Smooth muscle cell (in vitro differentiated cells): ENCODE measurements around the gene TNIP2. TPM values are rescaled to one million over a fixed set of nuclear protein-coding genes. Genes with fewer than 3 reads are reported as not detected.

Source experiments
- DNase-seq: peaks from one replicate; lab custom pipeline; 2025; ENCODE audit not compliant: unreplicated experiment; lab: John Stamatoyannopoulos, UW
- H2AFZ ChIP-seq: fragments of 200-600 bp; sonication (generic); 2 replicates; pipeline ENCODE4 v1.6.0; 2016; ENCODE audit warnings: antibody characterized with exemption, low read depth, mild to moderate bottlenecking
- H3F3A ChIP-seq: fragments of 200-600 bp; sonication (generic); 2 replicates; pipeline ENCODE4 v1.6.0; 2017; ENCODE audit warnings: antibody characterized with exemption, low read depth
- H3K27ac ChIP-seq: fragments of 200-600 bp; sonication (generic); 2 replicates; pipeline ENCODE4 v1.5.1; 2016; ENCODE audit warnings: low read depth, mild to moderate bottlenecking
- H3K27me3 ChIP-seq: fragments of 200-600 bp; sonication (generic); 2 replicates; pipeline ENCODE4 v1.6.1; 2016; ENCODE audit warnings: low read depth, mild to moderate bottlenecking
- H3K36me3 ChIP-seq: fragments of 200-600 bp; sonication (generic); 2 replicates; pipeline ENCODE4 v1.5.1; 2016; ENCODE audit warnings: low read depth
- H3K4me1 ChIP-seq: fragments of 200-600 bp; sonication (generic); 2 replicates; pipeline ENCODE4 v1.5.1; 2016; ENCODE audit warnings: low read depth
- H3K4me2 ChIP-seq: fragments of 200-600 bp; sonication (generic); 2 replicates; pipeline ENCODE4 v1.6.0; 2016; ENCODE audit warnings: mild to moderate bottlenecking
- H3K4me3 ChIP-seq: fragments of 200-600 bp; sonication (generic); 2 replicates; pipeline ENCODE4 v1.5.1; 2016; ENCODE audit warnings: mild to moderate bottlenecking
- H3K79me2 ChIP-seq: fragments of 200-600 bp; sonication (generic); 2 replicates; pipeline ENCODE4 v1.6.0; 2016; ENCODE audit warnings: low read depth, mild to moderate bottlenecking
- H3K9ac ChIP-seq: fragments of 200-600 bp; sonication (generic); 2 replicates; pipeline ENCODE4 v1.6.0; 2016; ENCODE audit warnings: low read depth
- H3K9me3 ChIP-seq: fragments of 200-600 bp; sonication (generic); replicated peaks from 2 replicates; pipeline ENCODE4 v1.5.1; 2016; ENCODE audit warnings: low read depth
- H4K20me1 ChIP-seq: fragments of 200-600 bp; sonication (generic); 2 replicates; pipeline ENCODE4 v1.6.0; 2016; ENCODE audit warnings: low read depth
- WGBS: methylation state at CpG from one replicate; pipeline ENCODE4 v1.1.7; 2016; ENCODE audit warnings: low lambda C conversion rate; 5-methylcytosine and 5-hydroxymethylcytosine counted together
- polyA plus RNA-seq: library from polyadenylated mRNA; unstranded; fragments of >200 nt; fragmentation: Nextera tagmentation; extraction: Ambion mirVana; gene quantifications from 2 replicates; pipeline ENCODE4 v1.2.1, GENCODE V29; 2016
- total RNA-seq: library from RNA; depleted of rRNA; stranded (reverse); fragments of >200 nt; gene quantifications from 2 replicates; pipeline ENCODE4 v1.2.3, GENCODE V29; 2014
- TF ChIP-seq, protein P1 (sequence below): fragments of 200-600 bp; sonication (generic); IDR thresholded peaks from 2 replicates; pipeline ENCODE4 v1.5.1; 2017; ENCODE audit warnings: borderline replicate concordance, mild to moderate bottlenecking, antibody characterized with exemption; ENCODE audit not compliant: insufficient read depth, poor library complexity, severe bottlenecking

TNIP2 gene
- total and polyA plus RNA-seq, 2 experiments from 2014 or later, result 23.8 to 37.5 TPM

- Histone ChIP-seq H3K9me3 (no peaks in the 10 kb centered on the region), H3K27ac (no peak overlapping the region), H3K36me3 (no peaks in the 10 kb centered on the region), H3K27me3 (no peaks in the 10 kb centered on the region), H3K4me3 (no peak overlapping the region), H3K79me2 (peaks cover 17% of the 10 kb centered on the region), H2AFZ (no peak overlapping the region), H3K4me2 (no peak overlapping the region), H3K4me1 (peaks cover 10% of the 10 kb centered on the region), H4K20me1 (no peaks in the 10 kb centered on the region), H3F3A (no peaks in the 10 kb centered on the region), H3K9ac (no peak overlapping the region)
- no peak for DNase-seq
- TF ChIP-seq, protein P1, sequence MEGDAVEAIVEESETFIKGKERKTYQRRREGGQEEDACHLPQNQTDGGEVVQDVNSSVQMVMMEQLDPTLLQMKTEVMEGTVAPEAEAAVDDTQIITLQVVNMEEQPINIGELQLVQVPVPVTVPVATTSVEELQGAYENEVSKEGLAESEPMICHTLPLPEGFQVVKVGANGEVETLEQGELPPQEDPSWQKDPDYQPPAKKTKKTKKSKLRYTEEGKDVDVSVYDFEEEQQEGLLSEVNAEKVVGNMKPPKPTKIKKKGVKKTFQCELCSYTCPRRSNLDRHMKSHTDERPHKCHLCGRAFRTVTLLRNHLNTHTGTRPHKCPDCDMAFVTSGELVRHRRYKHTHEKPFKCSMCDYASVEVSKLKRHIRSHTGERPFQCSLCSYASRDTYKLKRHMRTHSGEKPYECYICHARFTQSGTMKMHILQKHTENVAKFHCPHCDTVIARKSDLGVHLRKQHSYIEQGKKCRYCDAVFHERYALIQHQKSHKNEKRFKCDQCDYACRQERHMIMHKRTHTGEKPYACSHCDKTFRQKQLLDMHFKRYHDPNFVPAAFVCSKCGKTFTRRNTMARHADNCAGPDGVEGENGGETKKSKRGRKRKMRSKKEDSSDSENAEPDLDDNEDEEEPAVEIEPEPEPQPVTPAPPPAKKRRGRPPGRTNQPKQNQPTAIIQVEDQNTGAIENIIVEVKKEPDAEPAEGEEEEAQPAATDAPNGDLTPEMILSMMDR, result no peak
- 83% methylated on average over 19 of the region's 19 CpGs for WGBS
These were observed 34.7 kb upstream of the TNIP2 start for GRCh38 chr4:2790583-2791517.

- H3K27me3 ChIP-seq, result no peaks in the 10 kb centered on the region
- H3K9ac ChIP-seq, result no peak overlapping the region
- H4K20me1 ChIP-seq, result no peaks in the 10 kb centered on the region
- 90% methylated on average over 24 of the region's 24 CpGs for WGBS
- no peaks in the 10 kb centered on the region for H3K36me3 ChIP-seq
- no peak for DNase-seq
- H3K4me1 ChIP-seq, result peaks cover 8% of the 10 kb centered on the region
- peaks cover 9% of the 10 kb centered on the region for H3K79me2 ChIP-seq
- H3K9me3 ChIP-seq, result no peaks in the 10 kb centered on the region
- TF ChIP-seq, protein P1, result no peak
- H3K27ac ChIP-seq, result no peak overlapping the region
- no peak overlapping the region for H3K4me3 ChIP-seq
- no peaks in the 10 kb centered on the region for H3F3A ChIP-seq
- no peak overlapping the region for H3K4me2 ChIP-seq
- H2AFZ ChIP-seq, result no peak overlapping the region
These were observed 33.9 kb upstream of the TNIP2 start for GRCh38 chr4:2789793-2790582.

DNA sequence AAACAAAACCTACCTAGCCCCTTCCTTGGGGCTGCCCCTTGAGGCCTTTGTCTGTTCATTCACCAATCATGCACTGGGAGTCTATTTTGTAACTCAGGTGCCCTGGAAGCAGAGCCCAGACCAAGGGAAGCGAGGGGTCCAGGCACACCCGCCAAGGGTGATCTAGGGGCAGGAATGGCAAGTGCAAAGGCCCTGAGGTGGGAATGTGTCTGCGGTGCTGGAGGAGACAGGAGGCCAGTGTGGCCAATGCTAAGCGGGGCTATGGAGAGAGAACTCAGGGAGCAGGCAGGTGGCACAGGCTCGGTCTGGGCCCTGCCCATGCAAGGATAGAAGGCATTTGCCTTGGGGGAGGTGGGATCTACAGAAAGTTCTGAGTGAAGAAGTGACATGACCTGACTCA, 33.2 kb upstream of the TNIP2 start:
- Histone ChIP-seq H3K27me3 (no peaks in the 10 kb centered on the region), H3F3A (no peaks in the 10 kb centered on the region), H3K9me3 (no peaks in the 10 kb centered on the region), H2AFZ (no peak overlapping the region), H3K9ac (no peak overlapping the region), H3K4me2 (no peak overlapping the region), H3K79me2 (peaks cover 5% of the 10 kb centered on the region), H3K36me3 (no peaks in the 10 kb centered on the region), H3K27ac (no peak overlapping the region), H4K20me1 (no peaks in the 10 kb centered on the region), H3K4me3 (no peak overlapping the region), H3K4me1 (peaks cover 3% of the 10 kb centered on the region)
- DNase-seq, result no peak
- TF ChIP-seq, protein P1, result no peak
- 96% methylated on average over 5 of the region's 5 CpGs for WGBS
